Measurements from ENCODE around the gene GTPBP3. TPM values are rescaled to one million over a fixed set of nuclear protein-coding genes. Genes with fewer than 3 reads are reported as not detected.

Gene GTPBP3
- total RNA-seq, 2 donors from 2014 or later, result 6.0 to 16.8 TPM

DNA sequence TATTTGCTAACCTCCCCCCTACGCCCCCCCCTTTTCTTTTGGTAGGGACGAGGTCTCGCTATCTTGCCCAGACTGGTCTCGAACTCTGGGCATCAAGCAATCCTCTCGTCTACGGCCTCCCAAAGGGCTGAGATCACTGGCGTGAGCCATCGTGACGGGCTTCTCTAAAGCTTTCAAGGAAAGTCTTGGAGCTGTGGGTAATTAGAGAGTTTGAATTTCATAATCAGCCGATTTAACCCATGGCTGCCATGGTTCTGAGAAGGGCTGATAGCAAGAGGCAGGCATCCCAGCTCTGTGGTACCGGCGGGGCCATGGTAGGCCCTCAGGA is 33.4 kb upstream of the GTPBP3 start:
- Histone ChIP-seq H3K4me3 (peak overlapping the region in 1 of 2 donors; percentile 78), H3K9me3 (no peaks in the 10 kb centered on the region), H3K27ac (peak overlapping the region; percentile 91 to 96), H3K27me3 (no peaks in the 10 kb centered on the region), H3K36me3 (no peaks in the 10 kb centered on the region), H3K4me1 (peaks cover 0 to 57% of the 10 kb centered on the region in 2 donors)
- TF ChIP-seq, protein P1, sequence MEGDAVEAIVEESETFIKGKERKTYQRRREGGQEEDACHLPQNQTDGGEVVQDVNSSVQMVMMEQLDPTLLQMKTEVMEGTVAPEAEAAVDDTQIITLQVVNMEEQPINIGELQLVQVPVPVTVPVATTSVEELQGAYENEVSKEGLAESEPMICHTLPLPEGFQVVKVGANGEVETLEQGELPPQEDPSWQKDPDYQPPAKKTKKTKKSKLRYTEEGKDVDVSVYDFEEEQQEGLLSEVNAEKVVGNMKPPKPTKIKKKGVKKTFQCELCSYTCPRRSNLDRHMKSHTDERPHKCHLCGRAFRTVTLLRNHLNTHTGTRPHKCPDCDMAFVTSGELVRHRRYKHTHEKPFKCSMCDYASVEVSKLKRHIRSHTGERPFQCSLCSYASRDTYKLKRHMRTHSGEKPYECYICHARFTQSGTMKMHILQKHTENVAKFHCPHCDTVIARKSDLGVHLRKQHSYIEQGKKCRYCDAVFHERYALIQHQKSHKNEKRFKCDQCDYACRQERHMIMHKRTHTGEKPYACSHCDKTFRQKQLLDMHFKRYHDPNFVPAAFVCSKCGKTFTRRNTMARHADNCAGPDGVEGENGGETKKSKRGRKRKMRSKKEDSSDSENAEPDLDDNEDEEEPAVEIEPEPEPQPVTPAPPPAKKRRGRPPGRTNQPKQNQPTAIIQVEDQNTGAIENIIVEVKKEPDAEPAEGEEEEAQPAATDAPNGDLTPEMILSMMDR (IDR thresholded peaks at IDR 0.05), result no peak
- DNase-seq (ENCODE audit: low spot score), result no peak

DNA sequence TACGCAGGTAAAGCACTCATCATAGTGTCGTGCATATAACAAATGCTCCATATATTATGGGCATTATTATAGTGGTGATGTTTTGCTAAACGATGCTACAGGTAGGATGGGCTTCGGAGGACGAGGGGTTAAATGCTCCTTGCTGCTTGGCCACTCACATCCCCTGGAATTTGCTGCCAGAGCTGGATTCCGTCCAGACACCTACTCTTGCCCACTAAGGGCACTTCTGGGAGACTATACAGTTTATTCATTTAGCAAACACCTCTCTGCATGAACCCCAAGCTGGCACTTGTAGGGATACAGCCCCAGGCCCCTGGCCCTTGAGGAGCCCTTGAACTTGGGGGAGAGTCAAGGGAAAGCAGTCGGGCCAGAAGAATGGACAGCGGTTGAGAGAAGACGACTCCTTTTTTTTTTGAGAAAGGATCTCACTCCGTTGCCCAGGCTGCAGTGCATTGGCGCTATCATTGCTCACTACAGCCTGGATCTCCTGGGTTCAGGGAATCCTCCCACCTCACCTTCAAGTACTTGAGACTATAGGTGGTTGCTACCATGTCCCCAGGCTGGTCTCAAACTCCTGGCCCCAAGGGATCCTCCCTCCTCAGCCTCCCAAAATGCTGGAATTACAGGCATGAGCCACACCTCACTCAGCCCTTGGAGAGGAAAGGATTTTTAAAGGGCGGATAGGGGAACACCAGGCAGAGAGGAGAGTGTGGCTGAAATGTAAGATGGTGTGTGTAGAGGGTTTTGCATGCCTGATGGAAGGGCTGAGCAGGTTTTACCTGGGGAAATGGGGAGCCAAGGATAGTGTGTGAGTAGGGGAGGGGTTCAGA is 32.8 kb upstream of the GTPBP3 start:
- DNase-seq (ENCODE audit: low spot score), result no peak
- no peaks in the 10 kb centered on the region for H3K9me3 ChIP-seq
- H3K4me1 ChIP-seq, result peaks cover 0 to 59% of the 10 kb centered on the region in 2 donors
- H3K27ac ChIP-seq, result peak overlapping the region; percentile 91 to 96
- peak overlapping the region in 1 of 2 donors; percentile 55 for H3K4me3 ChIP-seq
- H3K27me3 ChIP-seq, result no peaks in the 10 kb centered on the region
- no peaks in the 10 kb centered on the region for H3K36me3 ChIP-seq
- TF ChIP-seq, protein P1 (IDR thresholded peaks at IDR 0.05), result no peak

DNA sequence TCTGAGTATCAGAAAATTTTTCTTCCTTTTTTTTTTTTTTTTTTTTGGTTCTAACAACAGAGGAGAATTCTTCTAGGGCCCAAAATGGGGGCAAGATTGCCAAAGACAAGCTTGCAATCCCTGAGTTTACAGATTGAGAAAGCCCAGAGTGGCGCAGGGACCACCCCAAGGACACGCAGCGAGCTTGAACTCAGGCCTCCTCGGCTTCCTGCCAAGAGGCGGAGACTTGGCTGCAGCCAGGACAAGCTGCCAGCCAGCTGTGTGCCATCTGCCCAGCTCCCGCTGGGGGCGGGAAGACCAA is 32.2 kb upstream of the GTPBP3 start:
- no peaks in the 10 kb centered on the region for H3K9me3 ChIP-seq
- no peaks in the 10 kb centered on the region for H3K36me3 ChIP-seq
- H3K27ac ChIP-seq, result peak overlapping the region; percentile 91 to 96
- peak overlapping the region; percentile 55 to 77 for H3K4me3 ChIP-seq
- peaks cover 0 to 64% of the 10 kb centered on the region in 2 donors for H3K4me1 ChIP-seq
- no peak for DNase-seq (ENCODE audit: low spot score)
- TF ChIP-seq, protein P1 (IDR thresholded peaks at IDR 0.05), result no peak
- no peaks in the 10 kb centered on the region for H3K27me3 ChIP-seq

DNA sequence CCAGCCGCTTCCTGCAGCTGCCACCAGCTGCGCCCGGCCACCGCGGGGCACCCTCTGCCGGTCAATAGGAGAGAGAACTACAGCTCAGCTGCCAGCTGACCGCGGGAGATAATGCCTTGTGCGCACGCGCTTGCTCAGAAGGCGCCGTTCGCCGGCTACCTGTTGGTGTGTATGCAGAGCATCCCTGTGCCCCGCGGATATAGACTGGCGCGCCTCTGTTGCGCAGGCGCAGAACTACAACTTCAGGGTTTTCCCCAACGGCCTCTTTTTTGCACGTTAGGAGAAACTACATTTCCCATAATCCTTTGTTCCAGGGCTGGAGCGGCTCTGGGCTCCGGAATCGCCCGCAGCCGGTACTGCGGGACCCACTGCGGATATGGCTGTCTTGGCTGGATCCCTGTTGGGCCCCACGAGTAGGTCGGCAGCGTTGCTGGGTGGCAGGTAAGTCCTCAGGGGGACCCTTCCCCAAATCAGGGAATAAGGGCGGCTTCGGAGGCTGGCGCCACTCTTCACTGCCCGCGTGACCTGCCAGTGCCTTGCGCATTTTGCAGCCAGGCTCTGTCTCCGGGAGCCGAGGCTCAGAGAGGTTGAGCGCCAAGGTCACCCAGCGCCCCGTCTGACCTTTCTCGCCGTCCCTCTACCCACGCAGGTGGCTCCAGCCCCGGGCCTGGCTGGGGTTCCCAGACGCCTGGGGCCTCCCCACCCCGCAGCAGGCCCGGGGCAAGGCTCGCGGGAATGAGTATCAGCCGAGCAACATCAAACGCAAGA is 31.7 kb upstream of the GTPBP3 start, which contains the start of gene MRPL34:
Gene MRPL34 (plus strand): TSS at position 356 of the 768 bp plus-strand sequence. CDS start 21 bp downstream, at position 377.
- Histone ChIP-seq H3K27ac (peak within 1 kb of the TSS; percentile 91 to 96), H3K9me3 (no peaks in the 10 kb centered on the region), H3K36me3 (no peaks in the 10 kb centered on the region), H3K4me3 (peak within 1 kb of the TSS; percentile 55 to 77), H3K4me1 (peaks cover 0 to 70% of the 10 kb centered on the region in 2 donors), H3K27me3 (no peaks in the 10 kb centered on the region)
- peak; percentile 95 for DNase-seq (ENCODE audit: low spot score)
- TF ChIP-seq, protein P1 (IDR thresholded peaks at IDR 0.05), result peak in 1 of 2 donors; percentile 71

DNA sequence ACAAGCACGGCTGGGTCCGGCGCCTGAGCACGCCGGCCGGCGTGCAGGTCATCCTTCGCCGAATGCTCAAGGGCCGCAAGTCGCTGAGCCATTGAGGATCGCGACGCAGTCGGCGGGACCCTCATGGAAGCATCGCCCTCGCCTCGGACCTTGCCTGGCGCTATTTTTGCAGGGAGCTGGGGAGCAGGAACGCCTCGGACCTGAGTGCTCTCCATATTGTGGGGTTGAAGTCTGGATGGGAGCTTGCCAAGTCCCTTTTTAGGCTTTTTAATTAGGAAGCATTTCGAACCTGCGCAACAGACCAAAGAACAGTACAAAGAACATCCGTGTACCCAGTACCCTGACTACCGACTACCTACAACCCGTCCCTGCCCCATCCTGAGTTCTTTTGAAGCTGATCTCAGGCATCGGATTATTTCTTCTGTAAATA is 31.1 kb upstream of the GTPBP3 start:
- DNase-seq (ENCODE audit: low spot score), result no peak
- Histone ChIP-seq H3K4me1 (peaks cover 0 to 73% of the 10 kb centered on the region in 2 donors), H3K27ac (peak overlapping the region; percentile 91 to 96), H3K4me3 (peak overlapping the region; percentile 55 to 77), H3K36me3 (no peaks in the 10 kb centered on the region), H3K9me3 (no peaks in the 10 kb centered on the region), H3K27me3 (no peaks in the 10 kb centered on the region)
- TF ChIP-seq, protein P1 (IDR thresholded peaks at IDR 0.05), result no peak
